Ishikawa (cell line): ENCODE results near the gene APBA3.

ENCODE experiments used
- EGR1 ChIP-seq: IDR thresholded peaks from 2 replicates; pipeline ENCODE4 v1.6.1; 2012
- EP300 ChIP-seq: IDR thresholded peaks from 2 replicates; pipeline ENCODE4 v1.6.1; 2012; ENCODE audit warnings: borderline replicate concordance
- FOXM1 ChIP-seq: IDR thresholded peaks from 2 replicates; pipeline ENCODE4 v1.6.1; 2012; ENCODE audit warnings: low read depth, borderline replicate concordance
- MAX ChIP-seq: IDR thresholded peaks from 2 replicates; pipeline ENCODE4 v1.6.1; 2012
- TAF1 ChIP-seq: IDR thresholded peaks from 2 replicates; pipeline ENCODE4 v1.6.1; 2012; ENCODE audit warnings: low read depth, mild to moderate bottlenecking
- YY1 ChIP-seq: IDR thresholded peaks from 2 replicates; pipeline ENCODE4 v1.6.1; 2012; ENCODE audit warnings: low read depth
- TF ChIP-seq, protein P1 (sequence below): IDR thresholded peaks from 2 replicates; pipeline ENCODE4 v1.6.1; 2012; ENCODE audit warnings: low read depth, mild to moderate bottlenecking

GRCh38 chr19:3725640-3726310 is 35.7 kb downstream of the APBA3 start:
- no peak for TF ChIP-seq FOXM1
- no peak for TF ChIP-seq TAF1
- no peak for TF ChIP-seq YY1
- no peak for TF ChIP-seq MAX
- TF ChIP-seq, protein P1, sequence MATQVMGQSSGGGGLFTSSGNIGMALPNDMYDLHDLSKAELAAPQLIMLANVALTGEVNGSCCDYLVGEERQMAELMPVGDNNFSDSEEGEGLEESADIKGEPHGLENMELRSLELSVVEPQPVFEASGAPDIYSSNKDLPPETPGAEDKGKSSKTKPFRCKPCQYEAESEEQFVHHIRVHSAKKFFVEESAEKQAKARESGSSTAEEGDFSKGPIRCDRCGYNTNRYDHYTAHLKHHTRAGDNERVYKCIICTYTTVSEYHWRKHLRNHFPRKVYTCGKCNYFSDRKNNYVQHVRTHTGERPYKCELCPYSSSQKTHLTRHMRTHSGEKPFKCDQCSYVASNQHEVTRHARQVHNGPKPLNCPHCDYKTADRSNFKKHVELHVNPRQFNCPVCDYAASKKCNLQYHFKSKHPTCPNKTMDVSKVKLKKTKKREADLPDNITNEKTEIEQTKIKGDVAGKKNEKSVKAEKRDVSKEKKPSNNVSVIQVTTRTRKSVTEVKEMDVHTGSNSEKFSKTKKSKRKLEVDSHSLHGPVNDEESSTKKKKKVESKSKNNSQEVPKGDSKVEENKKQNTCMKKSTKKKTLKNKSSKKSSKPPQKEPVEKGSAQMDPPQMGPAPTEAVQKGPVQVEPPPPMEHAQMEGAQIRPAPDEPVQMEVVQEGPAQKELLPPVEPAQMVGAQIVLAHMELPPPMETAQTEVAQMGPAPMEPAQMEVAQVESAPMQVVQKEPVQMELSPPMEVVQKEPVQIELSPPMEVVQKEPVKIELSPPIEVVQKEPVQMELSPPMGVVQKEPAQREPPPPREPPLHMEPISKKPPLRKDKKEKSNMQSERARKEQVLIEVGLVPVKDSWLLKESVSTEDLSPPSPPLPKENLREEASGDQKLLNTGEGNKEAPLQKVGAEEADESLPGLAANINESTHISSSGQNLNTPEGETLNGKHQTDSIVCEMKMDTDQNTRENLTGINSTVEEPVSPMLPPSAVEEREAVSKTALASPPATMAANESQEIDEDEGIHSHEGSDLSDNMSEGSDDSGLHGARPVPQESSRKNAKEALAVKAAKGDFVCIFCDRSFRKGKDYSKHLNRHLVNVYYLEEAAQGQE, result peak; percentile 42; the same call in 1 of the 2 replicates
- TF ChIP-seq EP300, result peak; percentile 27; the same call in 1 of the 2 replicates
- no peak for TF ChIP-seq EGR1
